ENCODE measurements around the gene EFHD2.

- TF ChIP-seq CTCF (IDR thresholded peaks at IDR 0.05; ENCODE audit: low read depth, low read length) = no peak
- no peak for TF ChIP-seq EZH2phosphoT487 (IDR thresholded peaks at IDR 0.05; ENCODE audit: low read depth)
Measured at GRCh38 chr1:15432324-15432723, 22.6 kb downstream of the EFHD2 start.

All from OCI-LY3 (cell line).